ENCODE measurements around the gene DNAJC30.

The DNAJC30 gene

GRCh38 chr7:73707045-73707631 is 23.9 kb upstream of the DNAJC30 start:
- DNase-seq: no peak

- no peak for DNase-seq
Observed at GRCh38 chr7:73706126-73707044, 23.1 kb upstream of the DNAJC30 start.

GRCh38 chr7:73705551-73705920 is 22.3 kb upstream of the DNAJC30 start:
- no peak for DNase-seq

DNA sequence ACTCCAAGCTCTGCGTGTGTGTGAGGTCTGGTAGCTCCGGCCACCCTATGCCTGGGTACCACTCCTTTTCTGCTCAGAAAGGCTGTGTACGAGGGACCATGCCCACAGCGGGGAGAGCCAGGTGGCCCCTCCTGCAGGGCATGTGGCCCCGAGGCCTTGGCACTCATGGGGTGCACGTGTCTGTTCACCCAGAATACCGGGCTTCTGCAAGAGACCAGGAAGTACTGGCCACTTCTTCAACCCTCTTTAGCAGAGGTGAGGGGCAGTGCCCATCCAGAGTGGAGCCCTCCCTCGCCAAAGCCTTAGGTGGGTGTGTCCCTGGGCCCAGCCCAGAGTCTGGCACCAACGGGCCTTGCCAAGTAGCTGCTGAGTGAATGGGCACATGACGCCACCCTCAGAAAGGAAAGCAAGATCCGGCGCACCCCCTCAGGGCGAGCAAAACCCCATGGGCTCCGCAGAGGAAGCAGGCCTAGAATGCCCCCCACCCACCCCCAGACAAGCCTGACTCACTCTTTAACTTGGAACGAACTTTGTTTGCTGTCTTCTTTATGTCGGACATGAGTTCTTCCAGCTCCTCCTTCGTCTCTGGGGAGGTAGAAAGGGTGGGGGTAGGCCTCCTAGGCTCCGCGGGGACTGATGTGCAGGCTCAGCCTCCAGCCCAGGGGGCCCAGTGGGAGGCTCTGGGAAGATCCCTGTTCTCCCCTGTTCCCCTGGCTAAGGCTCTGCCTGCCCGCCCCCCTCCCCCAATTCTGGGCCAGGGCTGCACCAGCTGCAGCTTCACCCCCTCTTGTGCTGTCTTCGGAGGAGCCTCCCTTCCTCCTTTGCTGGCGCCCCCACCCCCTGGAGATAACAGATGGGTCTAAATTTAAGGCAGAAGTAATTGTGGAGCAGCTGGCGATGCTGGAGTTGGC is 21.6 kb upstream of the DNAJC30 start:
- no peak for DNase-seq

GRCh38 chr7:73703757-73704639 is 20.7 kb upstream of the DNAJC30 start:
- DNase-seq: no peak

- DNase-seq: no peak
Observed at GRCh38 chr7:73703225-73703624, 20.0 kb upstream of the DNAJC30 start.

DNA sequence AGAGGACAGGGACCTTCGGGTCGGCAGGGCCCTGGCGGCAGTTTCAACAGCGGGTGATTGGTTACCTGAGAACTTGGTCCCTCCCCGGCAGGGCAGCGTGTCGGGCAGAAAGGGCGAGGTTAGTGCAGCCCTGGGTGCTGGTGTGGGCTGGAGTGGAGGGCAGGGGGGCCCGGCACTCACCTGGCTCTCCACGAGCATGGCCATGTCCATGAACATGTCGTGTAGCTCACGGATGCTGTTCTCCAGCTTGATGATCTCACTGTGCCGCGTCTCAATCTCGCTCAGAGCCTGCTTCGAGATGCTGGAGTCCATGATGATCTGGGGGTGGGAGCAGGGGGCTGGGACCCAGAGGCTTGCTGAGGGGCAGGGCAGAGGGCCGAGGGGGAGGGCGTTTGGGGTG is 19.4 kb upstream of the DNAJC30 start:
- DNase-seq: no peak

DNA sequence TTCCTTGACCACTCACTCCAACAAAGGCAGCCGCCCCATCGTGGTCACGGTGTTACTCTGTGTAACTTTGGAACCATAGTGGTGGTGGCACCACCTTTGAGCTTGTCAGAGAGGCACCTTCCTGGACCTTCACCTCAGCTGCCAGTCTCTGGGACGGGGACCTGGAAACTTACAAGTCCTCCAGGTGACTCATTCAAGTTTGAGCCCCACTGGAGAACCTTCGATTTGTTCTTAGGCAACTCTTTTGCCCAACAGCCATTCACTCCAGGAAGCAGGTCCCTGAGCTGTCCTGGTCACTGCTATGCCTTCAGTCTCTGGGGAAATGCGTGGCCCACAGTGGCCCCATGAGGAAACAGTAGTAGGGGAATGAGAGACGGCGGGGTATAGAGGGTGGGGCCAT is 19.0 kb upstream of the DNAJC30 start:
- no peak for DNase-seq

- no peak for DNase-seq
Observed at GRCh38 chr7:73701357-73701995, 18.2 kb upstream of the DNAJC30 start.

DNA sequence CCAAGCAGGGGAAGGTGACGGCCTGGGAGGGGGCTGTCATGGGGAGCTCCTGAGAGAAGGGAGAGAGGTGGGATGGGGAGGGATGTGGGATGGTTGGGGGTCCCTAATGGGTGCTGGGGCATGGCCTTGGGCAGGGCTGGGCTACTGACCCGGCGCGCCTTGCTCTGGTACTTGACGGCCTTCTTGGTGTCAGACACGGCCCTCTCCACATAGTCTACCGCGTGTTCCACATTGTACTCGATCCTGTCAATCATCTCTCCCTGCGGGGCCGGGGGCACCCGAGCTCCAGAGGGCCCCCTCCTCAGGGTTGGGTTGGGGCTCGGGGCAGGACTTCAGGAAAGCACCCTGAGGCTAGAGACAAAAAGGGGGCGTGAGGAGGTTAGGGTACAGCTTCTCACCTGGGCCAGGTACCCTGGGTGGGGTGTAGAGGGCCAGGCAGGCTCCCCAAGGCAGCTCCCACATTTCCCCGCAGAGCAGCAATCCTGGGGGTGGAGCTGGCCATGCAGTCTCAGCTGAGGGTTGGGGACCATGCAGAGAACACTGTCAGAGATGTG is 17.4 kb upstream of the DNAJC30 start:
- no peak for DNase-seq

DNA sequence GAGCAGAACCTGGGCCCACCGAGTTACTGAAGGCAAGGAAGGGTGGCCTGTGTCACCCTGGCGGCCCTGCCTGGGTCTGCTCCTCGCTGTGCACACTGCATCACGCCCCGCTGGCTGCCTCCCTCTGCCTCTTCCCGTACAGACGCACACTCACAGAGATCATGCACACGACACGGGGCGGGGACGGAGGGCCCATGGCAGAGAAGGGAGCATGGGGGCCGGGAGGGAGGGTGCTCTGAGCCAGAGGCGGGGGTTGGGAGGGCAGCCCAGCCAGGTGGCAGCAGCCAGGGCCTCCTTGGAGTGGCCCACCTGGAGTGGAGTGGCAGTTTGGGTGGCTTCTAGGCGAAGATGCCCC is 16.8 kb upstream of the DNAJC30 start:
- DNase-seq: no peak

- no peak for DNase-seq
Observed at GRCh38 chr7:73699370-73700068, 16.3 kb upstream of the DNAJC30 start.

GRCh38 chr7:73698410-73698809 is 15.2 kb upstream of the DNAJC30 start:
- DNase-seq: no peak

DNA sequence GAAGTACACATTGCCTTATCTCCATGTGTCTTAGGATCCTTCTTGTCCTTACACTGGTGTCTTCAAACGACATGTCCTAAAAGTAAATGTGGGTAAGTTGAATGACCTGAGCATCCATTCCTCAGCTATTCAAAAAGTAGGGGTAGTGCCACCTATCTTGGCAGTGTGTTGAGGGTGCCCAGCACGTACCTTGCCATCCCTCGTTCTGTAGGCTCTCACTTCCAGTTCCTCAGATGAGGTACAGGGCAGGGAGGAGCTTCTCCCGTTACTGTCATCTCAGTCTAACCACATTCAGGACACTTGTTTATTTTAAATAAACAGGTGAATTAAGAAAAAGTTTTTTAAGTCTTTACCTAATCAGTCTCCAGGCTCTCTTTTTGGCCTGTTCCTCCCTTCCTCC is 13.1 kb upstream of the DNAJC30 start:
- no peak for DNase-seq

GRCh38 chr7:73690646-73691045 is 7.4 kb upstream of the DNAJC30 start:
- no peak for DNase-seq

GRCh38 chr7:73688288-73688687 is 5.0 kb upstream of the DNAJC30 start:
- no peak for DNase-seq

DNA sequence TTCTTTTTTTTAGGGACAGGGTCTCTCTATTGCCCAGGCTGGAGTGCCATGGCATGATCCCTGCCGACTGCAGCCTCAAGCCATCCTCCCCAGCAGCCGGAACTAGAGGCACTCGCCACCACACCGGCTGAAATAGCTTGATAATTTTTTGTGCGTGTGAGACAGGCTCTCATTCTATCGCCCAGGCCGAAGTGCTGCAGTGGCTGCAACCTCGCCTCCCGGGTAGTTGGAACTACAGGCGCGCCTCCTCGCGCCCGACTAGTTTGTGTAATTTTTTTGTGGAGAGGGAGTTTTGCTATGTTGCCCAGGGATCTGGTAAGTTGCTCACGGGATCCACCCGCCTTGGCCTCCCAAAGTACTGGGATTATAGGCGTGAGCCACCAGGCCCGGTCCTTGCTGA is 2.1 kb upstream of the DNAJC30 start:
- DNase-seq: no peak

DNA sequence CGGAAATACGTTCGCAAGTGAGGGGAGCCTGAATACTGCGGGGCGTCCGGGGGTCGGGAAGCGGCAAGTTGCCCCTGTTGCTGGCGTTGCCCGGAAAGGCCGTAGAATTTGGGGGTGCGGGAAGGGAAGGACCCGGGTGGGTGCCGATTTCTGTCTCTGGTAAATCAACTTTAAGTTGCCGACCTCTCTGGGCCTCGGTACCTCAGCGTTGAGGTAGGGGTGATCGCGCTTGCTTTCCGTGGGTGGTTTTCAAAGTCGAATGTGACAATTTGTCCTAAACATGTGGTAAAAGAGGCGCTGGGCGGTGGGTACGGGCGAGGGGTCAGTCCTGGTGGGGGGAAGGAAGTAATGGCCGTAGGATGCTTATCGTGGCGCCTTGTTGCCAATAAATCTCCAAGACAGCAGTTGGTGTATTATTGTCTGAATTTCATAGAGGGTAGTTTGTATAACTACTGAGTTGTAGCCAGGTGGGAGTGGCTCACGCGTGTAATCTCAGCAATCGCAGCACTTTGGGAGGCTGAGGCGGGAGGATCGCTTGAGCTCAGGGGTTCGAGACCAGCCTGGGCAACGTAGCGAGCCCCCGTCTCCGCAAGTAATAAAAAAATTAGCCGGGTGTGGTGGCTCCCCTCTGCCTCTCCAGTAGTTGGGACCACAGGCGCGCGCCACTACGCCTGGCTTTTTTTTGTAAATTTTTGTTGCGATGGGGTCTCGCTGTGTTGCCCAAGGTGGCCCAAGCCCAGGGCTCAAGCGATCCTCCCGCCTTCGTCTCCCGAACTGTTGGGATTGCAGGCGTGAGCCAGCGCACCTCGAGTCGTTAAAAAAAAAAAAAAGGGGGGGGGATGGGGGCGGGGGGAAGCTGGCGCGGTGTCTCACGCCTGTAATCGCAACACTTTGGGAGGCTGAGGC is 788 bp upstream of the DNAJC30 start:
- DNase-seq: no peak

DNA sequence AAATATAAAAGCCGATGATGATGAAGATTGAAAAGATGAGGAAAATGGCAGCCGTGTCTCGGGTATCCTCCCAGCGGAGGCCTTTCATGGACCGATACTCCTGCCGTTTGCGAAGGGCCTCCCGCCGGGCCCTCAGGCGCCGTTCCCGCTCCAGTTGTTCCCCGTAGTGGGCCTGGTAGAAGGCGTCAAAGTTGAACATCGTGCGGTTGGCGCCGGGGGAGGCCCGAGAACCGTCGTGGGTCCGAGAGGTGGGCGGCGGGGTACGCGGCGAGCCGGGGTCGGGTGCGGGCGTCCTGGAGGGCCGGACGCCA is 553 bp downstream of the DNAJC30 start:
- no peak for DNase-seq

GRCh38 chr7:73681031-73681430 is 2.2 kb downstream of the DNAJC30 start:
- no peak for DNase-seq

Data from amniotic stem cell (primary cell).